IPS DF 4.7 (cell line): ENCODE measurements around the gene ASIC3.

ENCODE experiments used
- DNase-seq: peaks from one replicate; pipeline ENCODE4 v3.0.0-alpha.2; 2013; ENCODE audit warnings: low spot score; ENCODE audit errors: extremely low read depth

Gene ASIC3

GRCh38 chr7:151070574-151070960, 22.2 kb downstream of the ASIC3 start:
- no peak for DNase-seq

- DNase-seq, result no peak
These were observed 22.9 kb downstream of the ASIC3 start for GRCh38 chr7:151071032-151071866.

DNA sequence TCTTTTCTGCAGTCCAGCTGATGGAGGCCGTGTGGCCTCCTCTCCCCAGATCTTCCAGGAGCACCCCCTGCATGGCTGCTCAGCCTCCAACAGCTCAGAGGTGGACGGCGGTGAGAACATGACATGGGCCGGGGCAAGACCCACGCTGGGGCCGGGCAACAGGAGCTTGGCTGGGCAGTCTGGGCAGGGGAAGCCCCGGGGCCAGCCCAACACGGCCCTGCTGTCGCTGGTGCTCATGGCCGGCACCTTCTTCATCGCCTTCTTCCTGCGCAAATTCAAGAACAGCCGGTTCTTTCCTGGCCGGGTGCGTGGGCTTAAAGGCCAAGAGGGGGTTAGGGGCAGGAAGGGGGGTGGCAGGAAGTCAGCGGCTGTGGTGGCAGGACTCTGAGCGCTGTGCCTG, 25.7 kb downstream of the ASIC3 start:
- DNase-seq, result no peak

DNA sequence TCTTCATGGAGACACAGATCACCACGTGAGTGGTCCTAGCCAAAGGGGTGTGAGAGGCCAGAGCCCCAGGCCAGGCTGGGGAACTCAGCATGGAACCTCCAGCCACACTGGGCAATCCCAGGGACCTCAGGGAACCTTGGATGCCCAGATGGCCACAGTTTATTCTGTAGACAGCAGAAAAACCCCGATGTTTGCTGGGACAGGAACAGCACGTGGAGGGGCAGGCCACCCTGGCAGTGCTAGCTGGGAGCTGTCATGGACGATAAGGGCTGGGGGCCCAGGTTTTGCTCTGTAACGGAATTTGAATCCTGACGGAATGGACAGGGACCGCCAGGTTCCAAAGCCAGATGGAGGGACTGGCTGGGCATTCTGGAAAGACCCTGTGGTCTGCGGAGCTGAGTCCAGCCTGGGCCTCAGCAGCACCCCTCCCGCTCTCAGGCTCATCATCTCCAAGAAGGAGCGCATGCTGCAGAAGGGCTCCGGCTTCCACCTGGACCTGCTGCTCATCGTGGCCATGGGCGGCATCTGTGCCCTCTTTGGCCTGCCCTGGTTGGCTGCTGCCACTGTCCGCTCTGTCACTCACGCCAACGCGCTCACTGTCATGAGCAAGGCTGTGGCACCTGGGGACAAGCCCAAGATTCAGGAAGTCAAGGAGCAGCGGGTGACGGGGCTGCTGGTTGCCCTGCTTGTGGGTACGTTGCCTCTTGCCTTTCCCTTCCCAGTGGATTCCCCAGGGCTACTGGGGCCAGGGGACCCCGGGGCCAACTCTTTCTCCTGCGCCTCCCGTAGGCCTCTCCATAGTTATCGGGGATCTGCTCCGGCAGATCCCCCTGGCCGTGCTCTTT, 26.7 kb downstream of the ASIC3 start:
- no peak for DNase-seq

- DNase-seq, result no peak
These were observed 27.3 kb downstream of the ASIC3 start for GRCh38 chr7:151075662-151075971.

GRCh38 chr7:151075978-151076426, 27.7 kb downstream of the ASIC3 start:
- DNase-seq, result no peak

DNA sequence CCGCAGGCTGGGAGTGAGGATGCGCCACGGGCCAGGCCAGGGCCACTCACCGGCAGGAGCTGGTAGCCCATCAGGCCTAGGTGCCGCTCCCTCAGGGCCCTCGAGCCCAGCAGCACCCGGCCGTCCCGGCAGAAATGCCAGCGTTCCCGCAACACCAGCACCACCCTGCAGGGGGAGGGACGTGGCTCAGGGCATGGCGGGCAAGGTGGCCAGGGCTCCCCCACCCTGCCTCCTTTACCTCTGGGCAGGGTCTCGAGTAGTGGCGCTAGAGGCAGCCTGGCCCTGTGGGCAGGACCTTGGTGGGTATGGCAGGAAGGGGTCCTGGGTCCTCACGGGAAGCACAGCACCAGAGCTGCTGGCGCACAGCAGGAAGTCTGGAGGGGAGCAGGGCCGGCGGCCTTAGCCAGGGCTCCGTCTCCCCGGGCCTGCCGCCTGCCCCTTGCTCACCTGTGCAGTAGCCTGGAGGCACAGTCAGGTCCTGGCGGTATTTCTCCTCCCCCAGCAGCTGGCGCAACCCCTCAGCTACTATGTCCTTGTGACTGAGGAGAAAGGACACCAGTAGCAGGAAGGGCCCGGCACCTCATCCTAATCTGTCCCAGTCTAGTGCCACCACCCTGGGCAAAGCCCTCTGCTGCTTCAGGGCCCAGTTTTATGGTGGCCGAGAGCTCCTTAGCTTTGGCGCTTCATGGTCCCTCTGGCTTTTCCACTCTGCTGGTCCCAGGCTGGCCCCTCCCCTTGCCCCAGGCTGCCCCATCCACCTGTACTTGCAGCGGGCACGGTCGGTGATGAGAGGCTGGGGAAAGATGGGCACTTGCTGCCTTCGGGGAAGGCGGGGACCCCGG, 28.8 kb downstream of the ASIC3 start:
- DNase-seq, result no peak

GRCh38 chr7:151077705-151078232, 29.4 kb downstream of the ASIC3 start:
- DNase-seq, result no peak

DNA sequence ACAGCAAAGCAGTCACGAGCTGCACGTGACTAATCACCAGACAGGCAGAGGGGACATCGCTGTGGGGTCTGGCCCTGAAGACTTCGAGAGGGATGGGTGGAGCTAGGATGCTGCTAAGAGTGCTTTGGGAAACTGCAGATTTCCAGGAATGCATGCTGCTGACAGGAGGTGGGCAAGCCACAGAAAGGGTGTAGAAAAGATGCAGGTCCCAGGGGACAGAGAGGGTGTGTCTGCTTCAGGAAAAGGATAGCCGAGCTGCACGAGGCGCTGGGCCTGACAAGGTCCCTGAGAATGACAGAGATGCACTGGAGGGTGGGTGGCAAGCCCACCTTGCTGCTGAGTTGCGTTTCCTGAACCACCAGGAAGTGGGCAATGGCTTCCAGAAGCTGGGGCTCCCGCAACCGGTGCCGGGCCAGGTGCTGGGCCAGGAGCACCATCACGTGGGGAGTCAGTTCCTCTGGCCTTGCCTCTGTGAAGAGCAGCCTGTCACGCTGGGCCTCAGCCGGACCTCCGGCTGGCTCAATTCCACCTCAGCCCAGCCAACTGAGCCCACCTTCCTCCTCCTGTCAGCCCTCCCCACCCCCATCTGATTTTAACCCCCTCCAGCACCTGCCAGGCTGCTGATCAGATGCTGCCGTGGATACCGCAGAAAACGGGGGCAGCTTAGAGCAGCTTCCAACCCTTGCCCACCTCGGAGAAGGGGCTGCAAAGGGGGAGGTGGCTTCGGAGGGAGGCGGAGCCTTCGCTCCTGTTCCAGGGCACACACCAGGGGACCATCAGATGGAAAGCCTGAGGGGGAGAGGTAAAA, 30.1 kb downstream of the ASIC3 start:
- no peak for DNase-seq

GRCh38 chr7:151079199-151079910, 31.0 kb downstream of the ASIC3 start:
- DNase-seq, result no peak

GRCh38 chr7:151080067-151080521, 31.8 kb downstream of the ASIC3 start:
- no peak for DNase-seq

DNA sequence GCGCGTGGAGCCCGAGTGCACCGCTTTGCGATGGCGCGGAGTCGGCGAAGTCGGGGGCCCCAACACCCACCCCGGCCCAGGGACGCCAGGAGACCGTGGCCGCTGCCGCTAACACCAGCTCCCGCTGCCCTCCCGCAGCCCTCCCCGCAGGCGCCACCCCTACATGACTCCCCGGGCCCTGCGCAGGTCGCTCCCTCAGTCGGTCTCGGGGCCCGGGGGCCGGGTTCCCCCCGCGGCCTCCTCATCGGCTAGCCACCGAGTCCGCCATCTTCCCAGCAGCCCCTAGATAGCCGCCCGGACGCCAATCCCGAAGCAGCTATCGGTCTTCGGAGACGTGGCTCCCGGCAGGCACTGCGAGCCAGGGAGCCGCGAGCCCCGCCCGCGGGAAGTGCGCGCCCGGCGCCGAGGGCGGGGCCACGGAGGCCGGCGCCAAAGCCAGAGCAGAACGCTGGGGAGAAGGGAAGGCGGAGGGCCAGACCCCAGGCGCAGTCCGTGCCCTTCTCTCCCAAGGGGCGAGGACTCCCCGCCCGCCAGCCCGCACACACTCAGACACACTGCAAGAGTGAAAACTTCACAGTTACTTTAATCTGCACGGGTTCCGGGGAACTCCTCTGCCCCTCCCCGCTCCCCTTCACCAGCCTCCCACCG, 32.3 kb downstream of the ASIC3 start, which contains the start of gene FASTK:
Gene FASTK, minus strand, starts transcription at position 288 of the 648 bp plus-strand sequence. Its CDS starts 43 bp downstream, at position 245.
- DNase-seq, result no peak

GRCh38 chr7:151081170-151082101, 33.1 kb downstream of the ASIC3 start:
- DNase-seq, result no peak

DNA sequence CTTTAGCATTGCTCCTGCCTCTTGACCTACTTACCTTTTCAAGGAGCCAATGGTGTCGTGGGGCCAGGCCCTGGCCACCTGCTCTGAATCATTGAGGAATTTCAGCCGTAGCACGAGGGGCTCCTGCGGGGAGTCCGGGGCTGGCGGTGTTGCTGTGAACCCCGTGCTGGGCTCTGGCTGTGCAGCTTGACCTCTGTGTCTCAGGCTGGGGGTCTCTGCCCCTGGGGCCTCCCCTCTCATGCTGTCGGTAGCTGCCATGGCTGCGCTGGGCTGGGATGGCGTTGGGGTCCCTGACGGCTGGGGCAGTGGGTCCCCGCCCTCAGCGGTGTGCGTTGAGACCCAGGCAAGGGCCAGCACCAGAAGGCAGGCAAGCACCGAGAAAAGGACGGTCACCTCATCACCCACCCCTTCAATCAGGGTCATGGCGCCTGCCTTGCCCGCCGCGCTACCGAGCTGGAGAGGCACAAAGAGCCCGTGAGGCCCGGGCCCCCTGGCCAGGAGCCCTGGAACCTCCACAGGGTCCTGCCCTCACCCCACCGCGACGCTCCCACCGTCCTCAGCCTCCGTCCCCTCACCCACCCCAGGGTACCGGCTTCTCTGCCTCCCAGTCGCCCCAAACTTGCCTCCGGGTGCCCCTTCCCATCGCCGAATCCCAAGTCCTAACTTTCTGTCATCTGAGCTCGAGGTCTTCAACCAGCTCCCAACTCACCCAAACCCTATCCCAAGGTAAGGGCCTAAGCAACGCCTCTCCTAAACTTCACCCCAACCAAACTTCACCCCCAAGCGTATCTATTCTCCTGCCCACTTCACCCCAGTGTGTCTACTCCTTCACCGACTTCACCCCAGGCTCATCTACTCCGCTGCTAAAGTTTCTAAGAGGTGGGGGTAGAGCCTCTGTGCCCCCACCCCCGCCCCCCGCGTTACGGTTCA, 34.1 kb downstream of the ASIC3 start:
- DNase-seq, result no peak

GRCh38 chr7:151083071-151083823, 34.9 kb downstream of the ASIC3 start, which contains the start of gene TMUB1:
TMUB1 (minus strand) TSS chr7:151083493; CDS start chr7:151082563, 930 bp downstream.
- DNase-seq, result no peak

DNA sequence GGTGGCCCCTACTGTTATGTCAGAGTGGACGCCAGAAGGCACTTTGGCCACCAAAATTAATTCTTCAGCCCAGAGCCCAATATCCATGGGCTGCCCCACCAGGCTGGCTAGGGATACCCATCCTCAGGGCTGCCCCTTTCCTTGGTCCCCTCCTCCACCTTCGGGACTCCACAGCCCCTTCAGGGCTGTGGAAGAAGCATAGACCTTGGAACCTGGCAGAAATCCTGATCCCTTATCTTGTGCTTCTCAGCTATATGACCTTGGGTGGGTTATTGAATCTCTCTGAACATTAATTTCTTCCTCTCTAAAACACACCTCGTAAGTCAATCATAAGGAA, 35.5 kb downstream of the ASIC3 start:
- DNase-seq, result no peak
